GM12878 (cell line): ENCODE results near the gene ZNF2. TPM values are rescaled to one million over a fixed set of nuclear protein-coding genes. Genes with fewer than 3 reads are reported as not detected.

Source experiments
- CBFB ChIP-seq: IDR thresholded peaks from 2 replicates; pipeline ENCODE4 v1.6.1; 2016; ENCODE audit warnings: antibody characterized with exemption, low read depth
- EED ChIP-seq: sonication (generic); IDR thresholded peaks from 2 replicates; pipeline ENCODE4 v1.6.1; 2016; ENCODE audit warnings: antibody characterized with exemption, low read depth
- HCFC1 ChIP-seq: fragments of 150-350 bp; IDR thresholded peaks from 2 replicates; pipeline ENCODE4 v1.6.1; 2014; ENCODE audit warnings: low read length
- HDAC6 ChIP-seq: fragments of 200-600 bp; sonication (generic); IDR thresholded peaks from one replicate; pipeline ENCODE4 v1.8.0; 2017; ENCODE audit warnings: antibody characterized with exemption; ENCODE audit not compliant: unreplicated experiment
- IRF4 ChIP-seq: IDR thresholded peaks from 2 replicates; pipeline ENCODE4 v1.6.1; 2011; ENCODE audit warnings: low read depth, low read length
- IRF5 ChIP-seq: fragments of 450-650 bp; IDR thresholded peaks from 2 replicates; pipeline ENCODE4 v1.6.1; 2017; ENCODE audit warnings: borderline replicate concordance
- KAT2A ChIP-seq: conservative IDR thresholded peaks from 2 replicates; pipeline ENCODE4 v1.6.1; 2011; ENCODE audit warnings: low read depth, low read length; ENCODE audit not compliant: control insufficient read depth
- MAX ChIP-seq: IDR thresholded peaks from 2 replicates; pipeline ENCODE4 v1.6.1; 2012; ENCODE audit warnings: low read depth, low read length, improper control_type of control experiment
- POLR2AphosphoS5 ChIP-seq: IDR thresholded peaks from 2 replicates; pipeline ENCODE4 v1.6.1; 2011; ENCODE audit warnings: mild to moderate bottlenecking, low read length, inconsistent platforms
- RB1 ChIP-seq: fragments of 450-650 bp; formaldehyde crosslinking; IDR thresholded peaks from 2 replicates; pipeline ENCODE4 v1.6.1; 2017; ENCODE audit warnings: mild to moderate bottlenecking, borderline replicate concordance
- RELB ChIP-seq: fragments of 450-650 bp; IDR thresholded peaks from 2 replicates; pipeline ENCODE4 v1.6.1; 2017; ENCODE audit warnings: low read depth, mild to moderate bottlenecking, moderate library complexity
- SIX5 ChIP-seq: IDR thresholded peaks from 2 replicates; pipeline ENCODE4 v1.6.1; 2011; ENCODE audit warnings: mild to moderate bottlenecking, low read depth, low read length, moderate library complexity; ENCODE audit not compliant: severe bottlenecking
- SMAD5 ChIP-seq: IDR thresholded peaks from 2 replicates; pipeline ENCODE4 v1.6.1; 2016; ENCODE audit warnings: antibody characterized with exemption, low read depth
- SPI1 ChIP-seq: IDR thresholded peaks from 2 replicates; pipeline ENCODE4 v1.6.1; 2011; ENCODE audit warnings: low read depth, mild to moderate bottlenecking, low read length, moderate library complexity, borderline replicate concordance; ENCODE audit not compliant: insufficient read depth
- TARDBP ChIP-seq: IDR thresholded peaks from 2 replicates; pipeline ENCODE4 v1.6.1; 2016; ENCODE audit warnings: borderline replicate concordance
- polyA plus RNA-seq, 11 experiments: library from polyadenylated mRNA; depleted of rRNA in 4 of 11; unstranded in 6 of 11; stranded (reverse) in 5 of 11; fragments of >200 nt; fragmentation: Nextera tagmentation in 4 of 11; fragmentation: Illumina TruSeq in 1 of 11; extraction: Ambion mirVana in 4 of 11; extraction: Trizol in 1 of 11; gene quantifications; 1 replicate in 1 of 11; 2 replicates in 10 of 11; pipeline versions ENCODE4 v1.2.1 to v1.2.3, GENCODE V29; 2011 to 2016; ENCODE audit warnings: inconsistent platforms in 2 of 11, missing spikeins in 2 of 11, low read depth in 1 of 11
- total RNA-seq, 4 experiments: library from RNA; depleted of rRNA in 3 of 4; stranded (reverse); fragments of >200 nt in 3 of 4; fragmentation: Illumina TruSeq in 1 of 4; extraction: Trizol in 1 of 4; gene quantifications; 2 replicates each; pipeline versions ENCODE4 v1.2.1 to v1.2.3, GENCODE V29; 2013 to 2021

Gene ZNF2
- total and polyA plus RNA-seq, 10 of the 15 experiments (the other 5 are each of a cell fraction or from before 2014, with no cell fraction given): 2.4 to 5.1 (median 3.5) TPM

- no peak for TF ChIP-seq IRF5
- peak; percentile 90 for TF ChIP-seq TARDBP
- TF ChIP-seq SMAD5: peak; percentile 87
- TF ChIP-seq RB1: peak; percentile 69; the same call in 1 of the 2 replicates
- TF ChIP-seq MAX: peak; percentile 74
- no peak for TF ChIP-seq KAT2A
- TF ChIP-seq CBFB: peak; percentile 25; the same call in 1 of the 2 replicates
- TF ChIP-seq POLR2AphosphoS5: peak; percentile 98
- TF ChIP-seq RELB: peak; percentile 98
- no peak for TF ChIP-seq SPI1
- TF ChIP-seq IRF4: no peak
- peak; percentile 93 for TF ChIP-seq SIX5
- TF ChIP-seq HDAC6: no peak
- peak; percentile 20 for TF ChIP-seq EED
- TF ChIP-seq HCFC1: peak; percentile 98
- TF ChIP-seq, all 136 proteins: peak for 53
These were observed at the start of gene ZNF2 (continued) for GRCh38 chr2:95165371-95166064.
